Panc1 (cell line): ENCODE measurements around the gene VEZT. TPM values are rescaled to one million over a fixed set of nuclear protein-coding genes. Genes with fewer than 3 reads are reported as not detected.

Experiments
- ATAC-seq: fragments of 200-7000 bp; cut with Tn5 transposase; 2 replicates; pipeline ENCODE4 v1.9.1; 2020; ENCODE audit warnings: mild to moderate bottlenecking, moderate library complexity
- BruUV-seq: library from RNA; stranded (reverse); fragments of 400-500 nt; replicated peaks from 2 replicates; lab custom pipeline; 2021; lab: Mats Ljungman, UMichigan
- CTCF ChIA-PET: fragments of 300-600 bp; sonication (Branson Sonifier 250); formaldehyde crosslinking; loops from one replicate; lab custom pipeline; 2022; ENCODE audit warnings: antibody characterized with exemption; lab: Charles Lee
- POLR2A ChIA-PET: fragments of 300-600 bp; sonication (Branson Sonifier 250); formaldehyde crosslinking; loops from one replicate; lab custom pipeline; 2022; ENCODE audit warnings: antibody characterized with exemption; lab: Charles Lee
- DNase-seq: peaks from one replicate; pipeline ENCODE4 v3.0.0-alpha.2; 2010; ENCODE audit warnings: low read depth, low spot score
- H3K27ac ChIP-seq: 2 replicates; pipeline ENCODE4 v1.5.1; 2011; ENCODE audit warnings: mild to moderate bottlenecking, low read length, inconsistent platforms
- H3K27me3 ChIP-seq: fragments of 200-500 bp; sonication (Bioruptor generic); 2 replicates; pipeline ENCODE4 v1.6.0; 2014; ENCODE audit warnings: low read length, inconsistent platforms; ENCODE audit not compliant: control insufficient read depth, insufficient read depth
- H3K36me3 ChIP-seq: fragments of 200-500 bp; sonication (Bioruptor generic); 2 replicates; pipeline ENCODE4 v1.5.1; 2014; ENCODE audit warnings: inconsistent platforms, mild to moderate bottlenecking, low read length, moderate library complexity; ENCODE audit not compliant: control insufficient read depth, insufficient read depth
- H3K4me1 ChIP-seq: 2 replicates; pipeline ENCODE4 v1.5.1; 2011; ENCODE audit warnings: inconsistent platforms, mild to moderate bottlenecking, low read length, moderate library complexity; ENCODE audit not compliant: control insufficient read depth, insufficient read depth
- H3K4me3 ChIP-seq, 2 experiments: 2 replicates each; pipeline ENCODE4 v1.5.1; 2011 to 2012; ENCODE audit warnings: low read depth in 2 of 2, low read length in 2 of 2, mild to moderate bottlenecking in 2 of 2, inconsistent platforms in 1 of 2, moderate library complexity in 1 of 2
- H3K9me3 ChIP-seq: fragments of 200-500 bp; sonication (Bioruptor generic); 2 replicates; pipeline ENCODE4 v1.5.1; 2014; ENCODE audit warnings: low read depth, mild to moderate bottlenecking, inconsistent platforms, low read length, moderate library complexity; ENCODE audit not compliant: control insufficient read depth, insufficient read depth
- POLR2AphosphoS5 ChIP-seq: IDR thresholded peaks from 2 replicates; pipeline ENCODE4 v1.6.1; 2012; ENCODE audit warnings: mild to moderate bottlenecking, low read depth, low read length, moderate library complexity
- SIN3A ChIP-seq: IDR thresholded peaks from 2 replicates; pipeline ENCODE4 v1.6.1; 2012; ENCODE audit warnings: low read depth, mild to moderate bottlenecking, low read length, moderate library complexity, borderline replicate concordance; ENCODE audit not compliant: insufficient read depth
- TCF7L2 ChIP-seq: IDR thresholded peaks from 2 replicates; pipeline ENCODE4 v1.6.1; 2011; ENCODE audit warnings: mild to moderate bottlenecking, low read depth, low read length, inconsistent platforms
- in situ Hi-C: cut with HindIII; loops from 2 replicates; pipeline ENCODE4 v1.10.0; 2016; ENCODE audit warnings: low sequenced_read_pairs, low pct_unique_long_range_greater_than_20kb
- intact Hi-C: fragments of 100-400 bp; cut with micrococcal nuclease; formaldehyde crosslinking; loops from one replicate; pipeline ENCODE4 v1.10.0; 2022; ENCODE audit not compliant: unreplicated experiment
- total RNA-seq: library from RNA; stranded (reverse); gene quantifications from one replicate; pipeline ENCODE4 v1.2.1, GENCODE V29; 2021; ENCODE audit not compliant: unreplicated experiment
- TF ChIP-seq, protein P1 (sequence below): fragments of 450-650 bp; IDR thresholded peaks from 2 replicates; pipeline ENCODE4 v1.5.1; 2017; ENCODE audit warnings: mild to moderate bottlenecking
- TF ChIP-seq, protein P2 (sequence below), 2 experiments: IDR thresholded peaks; 2 replicates each; pipeline ENCODE4 v1.6.1; 2011 to 2012; ENCODE audit warnings: low read depth in 2 of 2, control low read depth in 1 of 2, low read length in 1 of 2, mild to moderate bottlenecking in 1 of 2, moderate library complexity in 1 of 2; ENCODE audit not compliant: insufficient read depth in 1 of 2

Gene VEZT
- total RNA-seq, 1 experiment from 2014 or later = 70.6 TPM

GRCh38 chr12:95228617-95229016 lies 11.0 kb downstream of the VEZT start:
- in situ Hi-C loops (no loop called here), intact Hi-C loops (no loop called here)
- no peaks in the 10 kb centered on the region for H3K9me3 ChIP-seq
- peaks cover 11% of the 10 kb centered on the region for H3K4me1 ChIP-seq
- no peak for ATAC-seq
- H3K27me3 ChIP-seq = no peaks in the 10 kb centered on the region
- H3K36me3 ChIP-seq = no peaks in the 10 kb centered on the region
- H3K27ac ChIP-seq = no peak overlapping the region
- DNase-seq = no peak
- BruUV-seq = no TSS peak
- CTCF ChIA-PET = no interaction called here
- TF ChIP-seq, protein P1, sequence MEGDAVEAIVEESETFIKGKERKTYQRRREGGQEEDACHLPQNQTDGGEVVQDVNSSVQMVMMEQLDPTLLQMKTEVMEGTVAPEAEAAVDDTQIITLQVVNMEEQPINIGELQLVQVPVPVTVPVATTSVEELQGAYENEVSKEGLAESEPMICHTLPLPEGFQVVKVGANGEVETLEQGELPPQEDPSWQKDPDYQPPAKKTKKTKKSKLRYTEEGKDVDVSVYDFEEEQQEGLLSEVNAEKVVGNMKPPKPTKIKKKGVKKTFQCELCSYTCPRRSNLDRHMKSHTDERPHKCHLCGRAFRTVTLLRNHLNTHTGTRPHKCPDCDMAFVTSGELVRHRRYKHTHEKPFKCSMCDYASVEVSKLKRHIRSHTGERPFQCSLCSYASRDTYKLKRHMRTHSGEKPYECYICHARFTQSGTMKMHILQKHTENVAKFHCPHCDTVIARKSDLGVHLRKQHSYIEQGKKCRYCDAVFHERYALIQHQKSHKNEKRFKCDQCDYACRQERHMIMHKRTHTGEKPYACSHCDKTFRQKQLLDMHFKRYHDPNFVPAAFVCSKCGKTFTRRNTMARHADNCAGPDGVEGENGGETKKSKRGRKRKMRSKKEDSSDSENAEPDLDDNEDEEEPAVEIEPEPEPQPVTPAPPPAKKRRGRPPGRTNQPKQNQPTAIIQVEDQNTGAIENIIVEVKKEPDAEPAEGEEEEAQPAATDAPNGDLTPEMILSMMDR = no peak
- TF ChIP-seq TCF7L2 = no peak
- TF ChIP-seq, protein P2, sequence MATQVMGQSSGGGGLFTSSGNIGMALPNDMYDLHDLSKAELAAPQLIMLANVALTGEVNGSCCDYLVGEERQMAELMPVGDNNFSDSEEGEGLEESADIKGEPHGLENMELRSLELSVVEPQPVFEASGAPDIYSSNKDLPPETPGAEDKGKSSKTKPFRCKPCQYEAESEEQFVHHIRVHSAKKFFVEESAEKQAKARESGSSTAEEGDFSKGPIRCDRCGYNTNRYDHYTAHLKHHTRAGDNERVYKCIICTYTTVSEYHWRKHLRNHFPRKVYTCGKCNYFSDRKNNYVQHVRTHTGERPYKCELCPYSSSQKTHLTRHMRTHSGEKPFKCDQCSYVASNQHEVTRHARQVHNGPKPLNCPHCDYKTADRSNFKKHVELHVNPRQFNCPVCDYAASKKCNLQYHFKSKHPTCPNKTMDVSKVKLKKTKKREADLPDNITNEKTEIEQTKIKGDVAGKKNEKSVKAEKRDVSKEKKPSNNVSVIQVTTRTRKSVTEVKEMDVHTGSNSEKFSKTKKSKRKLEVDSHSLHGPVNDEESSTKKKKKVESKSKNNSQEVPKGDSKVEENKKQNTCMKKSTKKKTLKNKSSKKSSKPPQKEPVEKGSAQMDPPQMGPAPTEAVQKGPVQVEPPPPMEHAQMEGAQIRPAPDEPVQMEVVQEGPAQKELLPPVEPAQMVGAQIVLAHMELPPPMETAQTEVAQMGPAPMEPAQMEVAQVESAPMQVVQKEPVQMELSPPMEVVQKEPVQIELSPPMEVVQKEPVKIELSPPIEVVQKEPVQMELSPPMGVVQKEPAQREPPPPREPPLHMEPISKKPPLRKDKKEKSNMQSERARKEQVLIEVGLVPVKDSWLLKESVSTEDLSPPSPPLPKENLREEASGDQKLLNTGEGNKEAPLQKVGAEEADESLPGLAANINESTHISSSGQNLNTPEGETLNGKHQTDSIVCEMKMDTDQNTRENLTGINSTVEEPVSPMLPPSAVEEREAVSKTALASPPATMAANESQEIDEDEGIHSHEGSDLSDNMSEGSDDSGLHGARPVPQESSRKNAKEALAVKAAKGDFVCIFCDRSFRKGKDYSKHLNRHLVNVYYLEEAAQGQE (IDR thresholded peaks at IDR 0.05; ENCODE audit: insufficient read depth in 1 of 2, low read depth in 2 of 2, low read length in 1 of 2) = no peak
- TF ChIP-seq SIN3A = no peak
- POLR2A ChIA-PET = interaction anchor here (0.6 kb wide), 1 partner anchor 22 kb away, joined by 5 read pairs; no protein-coding TSS in a partner anchor
- H3K4me3 ChIP-seq = no peak overlapping the region

DNA sequence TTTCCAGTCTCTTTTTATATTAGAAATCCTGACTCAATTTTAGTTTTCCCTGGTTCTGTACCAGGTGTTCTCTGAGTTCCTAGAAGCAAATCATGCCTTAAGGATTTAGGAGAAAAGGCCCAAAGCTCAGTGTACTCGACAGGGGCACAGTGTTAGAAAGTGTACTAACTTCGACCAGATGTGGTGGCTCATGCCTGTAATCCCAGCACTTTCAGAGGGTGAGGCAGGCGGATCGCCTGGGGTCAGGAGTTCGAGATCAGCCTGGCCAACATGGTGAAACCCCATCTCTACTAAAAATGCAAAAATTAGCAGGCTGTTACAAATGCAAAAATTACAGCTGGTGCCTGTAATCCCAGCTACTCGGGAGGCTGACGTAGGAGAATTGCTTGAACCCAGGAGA lies 12.0 kb downstream of the VEZT start:
- DNase-seq (no peak), ATAC-seq (no peak)
- CTCF ChIA-PET = no interaction called here
- intact Hi-C loops (no loop called here), in situ Hi-C loops (no loop called here)
- POLR2A ChIA-PET = interaction anchor here (0.5 kb wide), 1 partner anchor 30 kb away, joined by 7 read pairs; no protein-coding TSS in a partner anchor
- no peaks in the 10 kb centered on the region for H3K27me3 ChIP-seq
- TF ChIP-seq TCF7L2 (no peak), POLR2AphosphoS5 (no peak), SIN3A (no peak)
- TF ChIP-seq, protein P2 (IDR thresholded peaks at IDR 0.05; ENCODE audit: insufficient read depth in 1 of 2, low read depth in 2 of 2, low read length in 1 of 2) = no peak
- TF ChIP-seq, protein P1 = no peak
- H3K4me3 ChIP-seq = no peak overlapping the region
- H3K4me1 ChIP-seq = peaks cover 11% of the 10 kb centered on the region
- no peaks in the 10 kb centered on the region for H3K36me3 ChIP-seq
- H3K9me3 ChIP-seq = no peaks in the 10 kb centered on the region
- no peak overlapping the region for H3K27ac ChIP-seq
- no TSS peak for BruUV-seq
